Caco-2 (cell line): Measurements from ENCODE around the gene EPHB1. TPM values are rescaled to one million over a fixed set of nuclear protein-coding genes. Genes with fewer than 3 reads are reported as not detected.

ENCODE experiments used
- BruUV-seq: library from RNA; stranded (reverse); fragments of 400-500 nt; replicated peaks from 2 replicates; lab custom pipeline; 2021; lab: Mats Ljungman, UMichigan
- CTCF ChIA-PET: fragments of 300-600 bp; sonication (Branson Sonifier 250); formaldehyde crosslinking; loops from one replicate; lab custom pipeline; 2022; ENCODE audit warnings: antibody characterized with exemption; lab: Charles Lee
- POLR2A ChIA-PET: fragments of 300-600 bp; sonication (Branson Sonifier 250); formaldehyde crosslinking; loops from one replicate; lab custom pipeline; 2022; ENCODE audit warnings: antibody characterized with exemption; lab: Charles Lee
- DNase-seq, 2 experiments: peaks; one replicate each; pipeline versions ENCODE4 v3.0.0 to v3.0.0-alpha.2; 2020 to 2022
- H3K27me3 ChIP-seq: replicated peaks from 2 replicates; pipeline ENCODE4 v1.6.0; 2011; ENCODE audit warnings: low read length; ENCODE audit not compliant: control insufficient read depth, insufficient read depth
- H3K36me3 ChIP-seq: 2 replicates; pipeline ENCODE4 v1.5.1; 2011; ENCODE audit warnings: low read length; ENCODE audit not compliant: control insufficient read depth, insufficient read depth
- H3K4me1 ChIP-seq: fragments of 250-450 bp; sonication (Bioruptor Pico); 2 replicates; pipeline ENCODE4 v1.5.1; 2020; ENCODE audit warnings: mild to moderate bottlenecking
- H3K4me3 ChIP-seq: 2 replicates; pipeline ENCODE4 v1.5.1; 2011; ENCODE audit warnings: low read depth, mild to moderate bottlenecking, control low read depth, low read length
- H3K9me3 ChIP-seq: fragments of 250-450 bp; sonication (Bioruptor Pico); 2 replicates; pipeline ENCODE4 v1.5.1; 2020; ENCODE audit warnings: mild to moderate bottlenecking, moderate library complexity
- H3K27ac Mint-ChIP-seq: one replicate; pipeline ENCODE4 v1.8.0; 2022; ENCODE audit warnings: mixed read lengths; ENCODE audit not compliant: unreplicated experiment
- H3K27me3 Mint-ChIP-seq: one replicate; pipeline ENCODE4 v1.8.0; 2022; ENCODE audit warnings: mixed read lengths; ENCODE audit not compliant: insufficient read depth, unreplicated experiment
- H3K36me3 Mint-ChIP-seq: one replicate; pipeline ENCODE4 v1.8.0; 2022; ENCODE audit warnings: mild to moderate bottlenecking, mixed read lengths; ENCODE audit not compliant: insufficient read depth, unreplicated experiment
- H3K4me1 Mint-ChIP-seq: one replicate; pipeline ENCODE4 v1.8.0; 2022; ENCODE audit warnings: low read depth, mixed read lengths; ENCODE audit not compliant: unreplicated experiment
- H3K4me3 Mint-ChIP-seq: one replicate; pipeline ENCODE4 v1.8.0; 2022; ENCODE audit warnings: mild to moderate bottlenecking, moderate library complexity, mixed read lengths; ENCODE audit not compliant: unreplicated experiment
- H3K9me3 Mint-ChIP-seq: one replicate; pipeline ENCODE4 v1.8.0; 2022; ENCODE audit warnings: mixed read lengths; ENCODE audit not compliant: unreplicated experiment
- intact Hi-C: fragments of 100-400 bp; cut with micrococcal nuclease; formaldehyde crosslinking; loops from one replicate; pipeline ENCODE4 v1.10.0; 2022; ENCODE audit not compliant: unreplicated experiment
- total RNA-seq: library from RNA; stranded (reverse); gene quantifications from 2 replicates; pipeline ENCODE4 v1.2.3, GENCODE V29; 2022
- TF ChIP-seq, protein P1 (sequence below), 2 experiments: fragments of 200-600 bp in 1 of 2; IDR thresholded peaks; 1 replicate in 1 of 2; 2 replicates in 1 of 2; pipeline versions ENCODE4 v1.5.1 to v1.8.0; 2011 to 2022; ENCODE audit warnings: antibody characterized with exemption in 1 of 2, control low read depth in 1 of 2, inconsistent platforms in 1 of 2, low read depth in 1 of 2, low read length in 1 of 2, mild to moderate bottlenecking in 1 of 2, moderate library complexity in 1 of 2; ENCODE audit not compliant: insufficient read depth in 1 of 2, severe bottlenecking in 1 of 2, unreplicated experiment in 1 of 2

The EPHB1 gene
- total RNA-seq, 1 experiment from 2014 or later: 2.3 TPM

DNA sequence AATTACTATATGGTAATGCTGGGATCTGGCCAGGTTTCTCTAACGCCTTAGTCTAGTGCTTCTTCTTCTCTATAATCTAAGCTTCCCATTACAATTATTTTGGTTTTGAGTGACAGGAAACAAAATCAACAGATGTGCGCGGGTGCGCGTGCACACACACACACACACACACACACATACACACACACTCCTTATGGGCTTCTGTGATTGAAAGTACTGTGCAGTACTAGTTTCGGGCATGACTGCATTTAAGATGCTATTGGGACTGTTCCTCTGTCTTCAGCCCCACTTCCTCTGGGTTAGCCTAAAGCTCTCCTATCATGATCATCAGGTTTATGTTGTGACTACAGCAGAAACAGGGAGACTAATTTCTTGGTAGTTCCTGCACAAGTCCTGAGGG lies 32.2 kb downstream of the EPHB1 start:
- no peak overlapping the region for H3K4me3 ChIP-seq
- H3K9me3 ChIP-seq: no peaks in the 10 kb centered on the region
- no peak overlapping the region for H3K4me3 Mint-ChIP-seq
- ChIA-PET CTCF (interaction anchor here (0.7 kb wide), 1 partner anchor 36 kb away, joined by 3 read pairs; no protein-coding TSS in a partner anchor), POLR2A (no interaction called here)
- H3K4me1 Mint-ChIP-seq: no peaks in the 10 kb centered on the region
- intact Hi-C loops: no loop called here
- H3K27me3 ChIP-seq: no peaks in the 10 kb centered on the region
- DNase-seq: no peak
- no peaks in the 10 kb centered on the region for H3K27me3 Mint-ChIP-seq
- no TSS peak for BruUV-seq
- no peaks in the 10 kb centered on the region for H3K9me3 Mint-ChIP-seq
- TF ChIP-seq, protein P1, sequence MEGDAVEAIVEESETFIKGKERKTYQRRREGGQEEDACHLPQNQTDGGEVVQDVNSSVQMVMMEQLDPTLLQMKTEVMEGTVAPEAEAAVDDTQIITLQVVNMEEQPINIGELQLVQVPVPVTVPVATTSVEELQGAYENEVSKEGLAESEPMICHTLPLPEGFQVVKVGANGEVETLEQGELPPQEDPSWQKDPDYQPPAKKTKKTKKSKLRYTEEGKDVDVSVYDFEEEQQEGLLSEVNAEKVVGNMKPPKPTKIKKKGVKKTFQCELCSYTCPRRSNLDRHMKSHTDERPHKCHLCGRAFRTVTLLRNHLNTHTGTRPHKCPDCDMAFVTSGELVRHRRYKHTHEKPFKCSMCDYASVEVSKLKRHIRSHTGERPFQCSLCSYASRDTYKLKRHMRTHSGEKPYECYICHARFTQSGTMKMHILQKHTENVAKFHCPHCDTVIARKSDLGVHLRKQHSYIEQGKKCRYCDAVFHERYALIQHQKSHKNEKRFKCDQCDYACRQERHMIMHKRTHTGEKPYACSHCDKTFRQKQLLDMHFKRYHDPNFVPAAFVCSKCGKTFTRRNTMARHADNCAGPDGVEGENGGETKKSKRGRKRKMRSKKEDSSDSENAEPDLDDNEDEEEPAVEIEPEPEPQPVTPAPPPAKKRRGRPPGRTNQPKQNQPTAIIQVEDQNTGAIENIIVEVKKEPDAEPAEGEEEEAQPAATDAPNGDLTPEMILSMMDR (IDR thresholded peaks at IDR 0.05; ENCODE audit: insufficient read depth in 1 of 2, low read depth in 1 of 2, low read length in 1 of 2, severe bottlenecking in 1 of 2, unreplicated experiment in 1 of 2): no peak
- no peaks in the 10 kb centered on the region for H3K36me3 Mint-ChIP-seq
- H3K36me3 ChIP-seq: no peaks in the 10 kb centered on the region
- H3K4me1 ChIP-seq: no peaks in the 10 kb centered on the region
- H3K27ac Mint-ChIP-seq: no peak overlapping the region

DNA sequence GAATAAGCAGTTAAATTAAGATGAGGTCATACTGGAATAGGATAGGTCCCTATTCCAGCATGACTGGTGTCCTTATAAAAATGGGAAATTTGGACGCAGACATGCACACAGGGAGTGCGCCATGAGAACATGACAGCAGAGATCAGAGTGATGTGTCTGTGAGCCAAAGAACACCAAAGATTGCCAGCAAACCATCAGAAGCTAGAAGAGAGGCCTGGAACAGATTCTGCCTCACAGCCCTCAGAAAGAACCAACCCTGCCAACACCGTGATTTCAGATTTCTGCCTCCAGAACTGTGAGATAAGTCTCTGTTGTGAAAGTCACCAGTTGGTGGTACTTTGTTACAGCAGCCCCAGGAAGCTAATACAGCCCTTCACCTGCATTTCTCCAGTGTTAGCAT lies 34.7 kb downstream of the EPHB1 start:
- TF ChIP-seq, protein P1 (IDR thresholded peaks at IDR 0.05; ENCODE audit: insufficient read depth in 1 of 2, low read depth in 1 of 2, low read length in 1 of 2, severe bottlenecking in 1 of 2, unreplicated experiment in 1 of 2): no peak
- Mint-ChIP-seq H3K4me3 (no peak overlapping the region), H3K4me1 (peaks cover 6% of the 10 kb centered on the region), H3K36me3 (no peaks in the 10 kb centered on the region), H3K27ac (no peak overlapping the region), H3K9me3 (no peaks in the 10 kb centered on the region), H3K27me3 (peaks cover 2% of the 10 kb centered on the region)
- Histone ChIP-seq H3K9me3 (no peaks in the 10 kb centered on the region), H3K27me3 (no peaks in the 10 kb centered on the region), H3K4me3 (no peak overlapping the region), H3K4me1 (no peaks in the 10 kb centered on the region), H3K36me3 (no peaks in the 10 kb centered on the region)
- intact Hi-C loops: no loop called here
- ChIA-PET CTCF (no interaction called here), POLR2A (no interaction called here)
- DNase-seq: no peak
- BruUV-seq: no TSS peak

DNA sequence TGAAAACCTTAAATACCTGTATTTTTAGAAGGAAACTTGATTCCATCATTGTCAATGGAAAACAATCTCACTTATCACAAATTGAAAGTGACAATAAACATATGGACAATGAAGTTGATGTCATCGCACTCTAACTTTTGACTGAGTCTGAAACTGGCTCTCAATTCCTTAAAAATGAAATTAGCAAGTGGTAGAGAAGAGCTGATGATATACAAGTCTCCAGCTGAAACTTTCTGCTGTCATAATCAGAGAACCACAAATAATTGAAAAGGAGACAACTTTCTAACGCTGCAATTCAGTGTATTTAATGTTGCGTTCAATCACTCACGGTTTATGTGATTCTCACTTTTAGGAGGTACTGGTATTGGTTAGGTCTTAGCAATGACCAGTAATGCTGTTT lies 37.5 kb downstream of the EPHB1 start:
- Mint-ChIP-seq H3K36me3 (no peaks in the 10 kb centered on the region), H3K4me1 (peaks cover 6% of the 10 kb centered on the region), H3K4me3 (no peak overlapping the region), H3K27me3 (peaks cover 2% of the 10 kb centered on the region), H3K9me3 (no peaks in the 10 kb centered on the region), H3K27ac (no peak overlapping the region)
- TF ChIP-seq, protein P1 (IDR thresholded peaks at IDR 0.05; ENCODE audit: insufficient read depth in 1 of 2, low read depth in 1 of 2, low read length in 1 of 2, severe bottlenecking in 1 of 2, unreplicated experiment in 1 of 2): no peak
- BruUV-seq: no TSS peak
- intact Hi-C loops: no loop called here
- no peak for DNase-seq
- Histone ChIP-seq H3K36me3 (no peaks in the 10 kb centered on the region), H3K27me3 (no peaks in the 10 kb centered on the region), H3K4me1 (no peaks in the 10 kb centered on the region), H3K9me3 (no peaks in the 10 kb centered on the region), H3K4me3 (no peak overlapping the region)
- CTCF ChIA-PET: no interaction called here
- POLR2A ChIA-PET: no interaction called here
